GM21619 (cell line): Measurements from ENCODE around the gene ZBTB49.

Experiments used
- ATAC-seq: cut with Tn5 transposase; IDR thresholded peaks from one replicate; pipeline ENCODE4 v1.9.1; 2021; ENCODE audit not compliant: unreplicated experiment

The ZBTB49 gene

DNA sequence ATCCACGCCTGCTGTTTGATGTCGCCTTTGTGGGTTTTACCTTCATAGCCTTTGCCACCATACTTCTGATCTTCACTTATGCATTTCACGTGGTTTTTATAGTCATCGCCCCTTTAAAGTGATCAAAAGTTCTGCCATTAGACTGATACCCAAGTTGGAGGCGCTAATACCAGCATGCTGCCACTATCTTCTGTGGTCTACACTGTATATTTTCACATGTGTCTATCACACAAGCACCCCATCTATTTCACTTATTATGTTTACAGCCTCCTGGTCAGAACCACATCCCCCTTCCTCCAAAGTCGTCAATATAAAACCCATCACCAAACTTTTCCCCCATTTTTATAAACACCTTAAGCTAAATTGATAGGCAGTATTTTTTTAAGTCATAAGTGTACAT lies 8.3 kb upstream of the ZBTB49 start:
- no peak for ATAC-seq

DNA sequence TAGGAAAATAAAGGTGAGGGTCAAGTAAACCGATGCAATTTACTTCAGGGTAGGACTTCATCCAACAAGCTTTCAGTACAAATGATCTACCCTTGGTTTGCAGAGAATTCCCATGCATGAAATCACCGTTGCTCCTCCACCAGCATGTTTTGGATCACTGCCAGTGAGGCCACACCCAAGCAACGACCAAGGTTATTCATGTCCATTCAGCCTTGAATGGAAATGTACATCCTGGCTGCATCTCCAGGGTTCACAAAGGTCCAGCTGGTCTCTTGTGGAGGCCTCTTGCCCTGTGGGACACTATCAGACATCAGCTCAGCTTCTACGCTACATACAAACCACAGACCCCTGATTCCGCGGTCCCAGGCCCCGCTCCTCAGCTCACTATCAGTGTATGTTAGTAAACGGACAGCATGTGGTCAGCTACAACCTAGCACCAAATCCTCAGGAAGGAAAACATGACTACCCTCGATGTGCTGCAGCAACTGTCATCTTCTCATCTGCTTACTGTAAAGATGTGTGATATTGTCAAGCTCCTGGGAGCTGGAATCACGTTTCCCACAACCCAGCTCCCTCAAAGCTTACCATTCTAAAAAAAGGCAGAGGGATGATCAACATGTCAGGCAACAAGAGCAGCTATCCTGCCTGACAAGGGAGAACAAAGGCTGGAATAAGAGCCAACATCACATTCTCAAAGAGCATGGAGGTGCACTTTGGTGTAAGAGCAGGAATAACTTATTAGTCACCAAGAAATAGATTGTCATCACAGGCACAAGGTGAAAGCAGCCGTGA lies 5.0 kb upstream of the ZBTB49 start:
- ATAC-seq, result no peak

DNA sequence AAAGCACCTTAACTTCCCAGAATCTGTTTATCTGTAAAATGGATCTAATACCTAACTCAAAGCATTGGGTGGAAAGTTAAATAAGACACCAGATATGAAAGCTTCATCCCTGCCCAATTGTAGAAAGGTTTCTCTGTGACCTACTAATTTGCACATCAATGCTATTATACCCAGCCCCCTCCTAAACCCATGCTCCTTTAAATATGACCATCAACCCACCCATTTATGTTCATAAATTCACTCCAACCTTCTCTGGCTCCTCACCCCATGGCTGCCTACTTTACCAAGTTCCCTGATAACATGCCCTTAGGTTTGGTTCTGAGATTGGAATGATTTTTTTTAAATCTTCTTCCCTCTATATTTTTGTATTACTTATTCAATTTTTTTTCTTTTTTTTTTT lies 2.0 kb upstream of the ZBTB49 start:
- ATAC-seq, result no peak

DNA sequence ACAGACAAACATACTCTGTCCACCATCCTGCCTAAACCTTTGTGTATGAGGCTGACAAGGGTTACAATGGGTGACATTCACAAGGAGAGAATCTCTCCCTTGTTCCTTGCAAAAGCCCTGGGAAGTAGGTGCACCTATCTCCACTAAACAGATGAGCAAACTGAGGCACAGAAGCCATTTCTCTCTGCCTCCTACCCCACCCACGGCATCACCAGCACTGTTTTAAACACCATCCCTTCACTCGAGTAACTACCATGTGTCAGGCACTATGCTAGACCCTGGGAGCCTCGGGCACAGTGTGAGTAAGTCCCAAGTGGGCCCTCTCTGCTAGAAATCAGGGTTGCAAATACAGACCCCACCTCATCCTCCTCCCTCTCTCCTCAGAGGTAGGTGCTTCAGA lies 996 bp upstream of the ZBTB49 start:
- ATAC-seq, result no peak

DNA sequence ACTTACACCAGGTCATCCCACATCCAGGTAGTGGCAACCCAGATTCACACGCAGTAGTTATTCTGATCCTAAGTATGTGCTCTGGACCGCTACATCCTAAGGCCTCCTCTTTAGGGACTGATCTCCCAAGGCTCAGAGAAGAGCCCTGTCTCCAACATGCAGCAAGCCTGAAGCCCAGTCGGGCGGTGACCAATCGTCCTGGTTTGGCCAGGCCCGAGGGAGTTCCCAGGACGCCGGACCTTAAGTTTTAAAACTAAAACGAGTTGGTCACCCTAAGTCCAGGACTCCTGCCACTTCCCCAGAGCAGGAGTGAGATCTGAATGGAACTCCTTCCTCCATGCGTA lies 482 bp upstream of the ZBTB49 start:
- peak; percentile 29 for ATAC-seq

DNA sequence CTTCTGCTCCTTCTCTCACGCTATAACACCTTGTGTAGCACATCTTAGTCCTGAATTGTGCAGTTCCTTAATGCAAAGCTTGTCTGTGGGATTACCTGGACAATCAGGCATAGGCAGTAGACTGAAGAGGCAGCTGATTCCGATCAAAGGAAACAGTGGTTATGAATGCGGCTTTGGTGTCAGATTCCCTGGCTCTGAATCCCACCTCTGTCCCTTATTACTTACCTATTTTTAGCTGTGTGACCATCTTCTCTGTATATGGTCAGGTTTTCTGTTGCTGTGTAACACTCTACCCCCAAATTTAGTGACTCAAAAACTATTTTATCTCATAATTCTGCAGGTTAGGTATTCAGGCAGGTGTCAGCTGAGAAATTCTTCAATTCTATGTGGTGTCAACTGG lies 3.2 kb downstream of the ZBTB49 start:
- no peak for ATAC-seq

DNA sequence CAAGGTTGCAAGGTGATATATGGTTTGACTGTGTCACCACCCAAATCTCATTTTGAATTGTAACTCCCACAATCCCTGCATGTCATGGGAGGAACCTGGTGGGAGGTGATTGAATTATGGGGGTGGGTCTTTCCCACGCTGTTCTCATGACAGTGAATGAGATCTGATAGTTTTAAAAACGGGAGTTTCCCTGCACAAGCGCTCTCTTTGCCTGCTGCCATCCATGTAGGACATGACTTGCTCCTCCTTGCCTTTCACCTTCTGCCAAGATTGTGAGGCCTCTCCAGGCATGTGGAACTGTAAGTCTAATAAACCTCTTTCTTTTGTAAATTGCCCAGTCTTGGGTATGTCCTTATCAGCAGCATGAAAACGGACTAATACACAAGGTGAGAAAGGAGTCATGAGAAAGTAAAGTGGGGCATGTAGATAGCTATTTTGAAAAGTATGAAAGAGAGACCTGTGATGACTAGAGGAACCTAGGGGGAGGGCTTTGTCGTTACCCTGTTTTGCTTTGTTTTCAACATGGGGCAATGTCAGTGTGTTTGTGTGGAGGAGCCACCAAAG lies 6.3 kb downstream of the ZBTB49 start:
- ATAC-seq, result no peak

DNA sequence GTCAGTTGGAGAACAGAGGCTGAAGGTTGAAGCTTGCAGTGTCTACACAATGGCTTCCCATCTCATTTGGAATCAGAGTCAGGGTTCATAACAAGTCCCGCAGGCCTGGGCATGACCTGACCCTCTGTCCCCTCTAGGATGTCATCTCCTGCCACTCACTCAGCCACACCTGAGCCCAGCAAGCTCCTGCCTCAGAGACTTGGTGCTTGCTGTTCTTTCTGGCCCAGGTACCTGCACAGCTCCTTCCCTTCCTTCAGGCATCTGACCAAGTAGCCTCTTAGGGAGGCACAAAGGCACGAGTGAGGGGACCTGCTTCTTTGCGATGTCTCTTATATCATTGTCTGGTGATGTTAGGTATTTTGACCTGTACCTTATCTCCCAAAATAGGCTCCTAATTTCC lies 9.0 kb downstream of the ZBTB49 start:
- no peak for ATAC-seq

DNA sequence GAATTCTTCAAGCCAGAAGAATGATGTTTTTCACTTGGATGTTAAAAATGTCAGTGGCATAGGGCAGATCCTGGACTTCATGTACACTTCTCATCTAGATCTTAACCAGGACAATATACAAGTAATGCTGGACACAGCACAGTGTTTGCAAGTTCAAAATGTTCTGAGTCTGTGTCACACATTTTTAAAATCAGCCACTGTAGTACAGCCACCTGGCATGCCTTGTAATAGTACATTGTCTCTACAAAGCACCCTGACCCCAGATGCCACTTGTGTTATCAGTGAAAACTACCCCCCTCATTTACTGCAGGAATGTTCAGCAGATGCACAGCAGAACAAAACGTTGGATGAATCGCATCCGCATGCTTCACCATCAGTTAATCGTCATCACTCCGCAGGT lies 11.9 kb downstream of the ZBTB49 start:
- no peak for ATAC-seq

DNA sequence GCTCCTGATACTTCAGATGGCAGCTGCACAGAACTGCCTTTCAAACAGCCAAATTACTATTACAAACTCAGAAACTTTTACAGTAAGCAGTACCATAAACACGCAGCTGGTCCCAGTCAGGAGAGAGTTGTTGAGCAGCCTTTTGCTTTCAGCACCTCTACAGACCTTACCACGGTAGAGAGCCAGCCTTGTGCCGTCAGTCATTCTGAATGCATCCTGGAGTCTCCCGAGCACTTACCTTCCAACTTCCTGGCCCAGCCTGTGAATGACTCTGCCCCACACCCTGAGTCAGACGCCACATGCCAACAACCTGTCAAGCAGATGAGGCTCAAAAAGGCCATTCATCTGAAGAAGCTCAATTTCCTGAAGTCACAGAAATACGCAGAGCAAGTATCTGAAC lies 12.4 kb downstream of the ZBTB49 start:
- no peak for ATAC-seq

DNA sequence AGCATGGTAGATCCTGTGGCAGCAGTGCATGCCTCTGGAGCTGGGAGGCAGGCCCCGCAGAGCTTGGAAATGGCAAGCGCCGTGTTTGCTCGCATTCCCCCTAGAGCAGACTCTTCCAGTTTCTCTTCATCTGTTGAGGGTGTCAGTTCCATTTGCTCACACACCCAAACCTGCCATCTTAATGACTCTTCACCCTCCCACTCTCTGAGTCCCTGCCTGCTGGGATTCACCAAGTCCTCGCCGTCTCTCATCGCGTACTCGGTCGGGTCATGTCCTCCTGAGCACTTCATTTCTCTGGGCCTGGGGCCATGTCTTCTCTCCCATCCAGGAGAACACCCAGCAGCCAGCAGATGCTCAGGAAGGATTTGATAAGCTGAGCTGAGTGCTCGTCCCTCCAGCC lies 16.9 kb downstream of the ZBTB49 start:
- ATAC-seq, result no peak

DNA sequence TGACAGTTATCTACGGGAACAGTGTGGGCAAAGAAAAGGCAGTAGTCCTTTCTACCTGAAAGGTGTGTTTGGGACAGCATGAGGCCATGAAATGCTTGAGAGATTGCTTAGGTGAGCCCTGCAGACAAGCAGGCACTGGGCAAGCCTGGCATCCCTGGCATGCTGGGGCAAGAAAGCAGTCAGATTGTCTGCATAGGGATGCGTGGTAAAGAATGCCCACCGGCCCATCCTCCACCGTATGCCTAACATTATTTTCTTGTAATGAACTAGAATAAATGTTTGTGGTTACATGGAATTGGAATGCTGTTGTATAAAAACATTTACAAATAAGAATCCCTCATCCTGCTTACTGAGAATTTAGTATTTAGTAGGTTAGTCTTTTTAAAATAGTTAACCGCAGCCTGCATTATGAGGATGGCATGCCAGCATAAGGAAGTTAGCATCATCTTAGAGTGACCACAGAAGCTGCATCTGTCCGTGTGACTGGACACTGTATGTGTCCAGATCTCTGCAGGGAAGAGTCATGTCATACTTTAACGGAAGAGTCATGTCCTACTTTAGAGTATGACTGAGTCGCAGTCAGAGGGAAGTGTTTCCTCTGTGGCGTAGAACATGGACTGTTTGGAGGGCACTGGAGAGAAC lies 18.9 kb downstream of the ZBTB49 start:
- no peak for ATAC-seq

DNA sequence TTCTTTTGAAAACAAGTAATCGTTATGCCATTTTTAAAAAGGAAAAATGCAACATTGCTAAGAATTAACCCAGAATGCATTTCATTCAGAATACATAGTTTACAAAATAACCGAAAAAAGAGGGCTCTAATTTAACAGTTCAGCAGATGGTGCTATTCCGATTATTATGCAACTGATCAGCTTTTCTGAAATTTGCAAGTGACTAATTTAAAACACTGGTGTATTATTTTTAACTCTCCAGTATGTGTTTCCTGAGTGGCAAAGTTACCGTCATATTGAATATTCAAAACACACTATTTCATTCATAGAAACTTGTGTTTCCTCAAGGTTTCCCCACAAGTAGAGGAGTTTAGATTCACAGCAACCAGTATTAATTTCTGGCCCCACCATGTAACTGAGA lies 21.1 kb downstream of the ZBTB49 start:
- ATAC-seq, result peak; percentile 65

DNA sequence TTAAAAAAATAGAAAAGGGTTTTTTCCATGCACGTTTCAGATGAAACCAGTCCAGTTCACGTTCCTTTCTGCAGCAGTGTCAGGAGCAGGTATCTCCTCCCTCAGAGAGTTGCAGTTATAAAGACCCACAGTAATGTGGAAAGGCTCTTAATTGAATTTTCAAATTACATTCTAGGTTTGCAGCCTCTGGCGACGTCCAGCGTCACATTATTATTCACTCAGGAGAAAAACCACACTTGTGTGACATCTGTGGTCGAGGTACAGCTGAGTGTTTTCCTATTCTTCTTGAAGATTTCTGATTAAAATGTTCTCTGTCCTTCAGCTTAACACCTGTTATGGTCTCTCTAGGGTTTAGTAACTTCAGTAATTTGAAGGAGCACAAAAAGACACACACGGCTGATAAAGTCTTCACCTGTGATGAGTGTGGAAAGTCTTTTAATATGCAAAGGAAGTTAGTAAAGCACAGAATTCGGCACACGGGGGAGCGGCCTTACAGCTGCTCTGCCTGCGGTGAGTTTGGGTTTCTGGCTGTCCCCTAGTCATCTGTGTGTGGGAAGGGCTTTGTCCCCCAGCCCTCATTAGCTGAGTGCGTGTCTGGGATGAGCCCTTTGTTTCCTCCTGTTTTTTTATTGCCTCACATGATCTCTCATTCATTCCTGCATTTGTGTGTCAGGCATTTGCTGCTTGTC lies 25.6 kb downstream of the ZBTB49 start:
- ATAC-seq, result no peak

DNA sequence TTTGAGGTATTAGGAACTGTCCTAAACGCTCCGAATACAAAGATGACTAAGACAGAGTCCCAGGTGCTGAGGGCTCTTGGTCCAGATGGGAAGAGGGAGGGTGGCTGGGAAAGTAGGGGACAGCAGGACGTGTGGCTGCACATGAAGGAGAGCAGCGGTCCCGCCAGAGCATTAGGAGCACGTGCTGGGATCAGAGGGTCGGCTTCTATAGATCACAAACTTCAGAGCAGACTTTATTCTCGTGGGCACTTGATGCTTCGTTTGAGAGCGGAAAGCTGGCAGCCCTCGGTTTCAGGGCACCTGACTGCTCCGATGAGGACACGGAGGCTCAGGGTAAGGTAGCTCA lies 26.1 kb downstream of the ZBTB49 start:
- ATAC-seq, result no peak

DNA sequence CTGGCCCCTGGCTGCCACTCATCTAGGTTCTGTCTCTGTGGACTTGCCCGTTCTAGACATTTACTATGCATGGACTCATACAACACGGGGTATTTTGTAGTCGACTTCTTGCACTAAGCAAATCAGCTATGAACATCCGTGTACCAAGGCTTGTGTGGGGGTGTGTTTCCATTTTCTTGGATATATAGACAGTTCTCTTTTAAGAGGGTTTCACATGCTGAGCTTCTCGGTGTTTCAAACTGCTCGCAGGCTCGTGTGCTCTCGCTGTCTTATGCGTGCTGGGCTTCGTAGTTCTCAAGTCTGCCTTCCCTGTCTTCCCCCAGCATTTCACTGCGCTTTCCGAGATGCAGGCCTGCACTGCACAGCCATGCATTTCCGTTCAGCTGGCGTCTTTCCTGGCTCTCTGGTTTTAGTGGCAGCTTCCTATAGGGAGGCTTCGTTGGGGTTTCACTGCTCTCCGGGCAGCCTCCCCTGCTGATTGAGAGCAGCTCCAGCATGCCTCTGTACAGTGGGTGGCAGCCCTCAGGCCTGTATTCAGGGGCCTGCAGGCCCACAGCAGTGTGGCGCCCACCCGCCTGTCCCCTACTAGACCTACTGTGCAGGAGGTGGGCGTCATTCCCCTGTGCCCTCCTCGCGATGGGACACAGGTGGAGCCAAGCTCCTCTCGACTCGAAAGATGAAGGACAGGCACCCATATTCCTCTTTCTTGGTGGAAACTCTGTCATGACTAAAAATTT lies 27.6 kb downstream of the ZBTB49 start:
- ATAC-seq, result no peak

DNA sequence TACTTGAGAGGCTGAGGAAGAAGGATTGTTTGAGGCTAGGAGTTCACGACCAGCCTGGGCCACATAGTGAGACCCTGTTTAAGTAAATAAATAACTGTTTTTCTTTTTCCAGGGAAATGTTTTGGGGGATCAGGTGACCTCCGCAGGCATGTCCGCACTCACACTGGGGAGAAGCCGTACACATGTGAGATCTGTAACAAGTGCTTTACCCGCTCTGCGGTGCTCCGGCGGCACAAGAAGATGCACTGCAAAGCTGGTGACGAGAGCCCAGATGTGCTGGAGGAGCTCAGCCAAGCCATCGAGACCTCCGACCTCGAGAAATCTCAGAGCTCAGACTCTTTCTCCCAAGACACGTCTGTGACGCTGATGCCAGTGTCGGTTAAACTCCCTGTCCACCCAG lies 30.5 kb downstream of the ZBTB49 start:
- no peak for ATAC-seq

DNA sequence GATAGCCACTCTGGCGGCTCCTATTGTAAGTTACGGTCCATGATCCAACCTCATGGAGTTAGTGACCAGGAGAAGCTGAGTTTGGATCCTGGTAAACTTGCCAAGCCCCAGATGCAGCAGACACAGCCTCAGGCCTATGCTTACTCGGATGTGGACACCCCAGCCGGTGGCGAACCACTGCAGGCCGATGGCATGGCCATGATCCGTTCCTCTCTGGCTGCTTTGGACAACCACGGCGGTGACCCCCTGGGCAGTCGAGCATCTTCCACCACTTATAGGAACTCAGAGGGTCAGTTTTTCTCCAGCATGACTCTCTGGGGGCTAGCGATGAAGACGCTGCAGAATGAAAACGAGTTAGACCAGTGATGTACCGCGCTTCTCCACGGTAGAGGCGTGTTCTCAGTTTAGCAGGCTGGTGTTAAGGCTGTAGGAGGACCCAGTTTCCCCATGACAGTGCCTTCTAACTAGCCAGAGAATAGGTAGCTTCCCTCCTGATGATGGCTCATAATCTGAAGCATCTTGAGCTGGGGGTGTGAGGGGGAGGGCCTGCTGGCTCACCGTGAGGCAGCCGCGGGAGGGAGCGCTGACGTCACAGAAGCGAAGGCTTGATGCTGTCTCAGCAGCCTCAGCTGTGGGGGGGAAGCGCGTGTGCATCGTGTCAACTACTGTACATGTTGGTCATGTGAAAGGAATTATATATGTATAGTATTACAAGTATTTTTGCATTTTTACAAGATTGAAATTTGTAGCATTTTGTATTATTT lies 31.1 kb downstream of the ZBTB49 start:
- no peak for ATAC-seq

DNA sequence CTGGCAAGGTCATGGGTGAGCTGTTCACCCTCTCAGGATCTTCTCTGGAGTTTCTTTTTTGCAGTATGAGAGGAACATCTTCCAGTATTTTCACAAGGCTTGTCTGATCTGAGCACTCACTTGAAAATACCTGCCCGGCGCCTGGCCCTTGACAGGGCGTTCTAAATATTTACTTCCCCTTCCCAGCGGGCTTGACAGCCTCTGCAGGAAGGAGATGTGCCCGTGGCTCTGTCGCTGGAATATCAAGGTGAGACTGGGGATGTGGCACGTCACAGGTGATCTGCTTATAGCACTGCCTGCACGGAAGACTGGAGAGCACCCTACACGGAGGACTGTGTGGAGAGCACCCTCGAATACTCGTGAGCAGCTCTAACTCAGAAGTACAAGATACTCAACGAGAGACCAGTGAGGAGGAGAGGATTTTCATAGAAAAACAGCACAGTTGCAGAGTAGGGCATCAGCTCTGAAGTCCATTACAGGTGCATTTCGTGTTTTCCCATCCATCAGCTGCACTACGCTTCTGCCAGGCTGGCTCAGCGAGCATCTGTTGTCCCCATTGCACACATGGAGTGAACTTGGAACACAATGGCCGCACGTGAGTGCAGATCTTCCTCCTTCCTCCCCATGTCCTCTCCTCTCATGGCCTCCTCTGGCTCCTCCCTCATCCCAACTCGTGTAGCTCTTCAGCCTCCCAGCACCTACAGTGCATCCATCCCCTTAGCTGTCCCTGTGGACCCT lies 32.1 kb downstream of the ZBTB49 start:
- no peak for ATAC-seq
